Measurements from ENCODE around the gene ENTREP1.

ENTREP1 gene

GRCh38 chr9:69357030-69357775 lies 32.2 kb downstream of the ENTREP1 start:
- DNase-seq (ENCODE audit: extremely low spot score), result no peak
- ChIA-PET CTCF (interaction anchor here (0.8 to 1.4 kb wide), 3 partner anchors 12 to 65 kb away, joined by 3 to 4 read pairs (median 3); no protein-coding TSS in a partner anchor), POLR2A (no interaction called here)
- TF ChIP-seq, protein P1, sequence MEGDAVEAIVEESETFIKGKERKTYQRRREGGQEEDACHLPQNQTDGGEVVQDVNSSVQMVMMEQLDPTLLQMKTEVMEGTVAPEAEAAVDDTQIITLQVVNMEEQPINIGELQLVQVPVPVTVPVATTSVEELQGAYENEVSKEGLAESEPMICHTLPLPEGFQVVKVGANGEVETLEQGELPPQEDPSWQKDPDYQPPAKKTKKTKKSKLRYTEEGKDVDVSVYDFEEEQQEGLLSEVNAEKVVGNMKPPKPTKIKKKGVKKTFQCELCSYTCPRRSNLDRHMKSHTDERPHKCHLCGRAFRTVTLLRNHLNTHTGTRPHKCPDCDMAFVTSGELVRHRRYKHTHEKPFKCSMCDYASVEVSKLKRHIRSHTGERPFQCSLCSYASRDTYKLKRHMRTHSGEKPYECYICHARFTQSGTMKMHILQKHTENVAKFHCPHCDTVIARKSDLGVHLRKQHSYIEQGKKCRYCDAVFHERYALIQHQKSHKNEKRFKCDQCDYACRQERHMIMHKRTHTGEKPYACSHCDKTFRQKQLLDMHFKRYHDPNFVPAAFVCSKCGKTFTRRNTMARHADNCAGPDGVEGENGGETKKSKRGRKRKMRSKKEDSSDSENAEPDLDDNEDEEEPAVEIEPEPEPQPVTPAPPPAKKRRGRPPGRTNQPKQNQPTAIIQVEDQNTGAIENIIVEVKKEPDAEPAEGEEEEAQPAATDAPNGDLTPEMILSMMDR (IDR thresholded peaks at IDR 0.05; ENCODE audit: control extremely low read depth, extremely low read depth, low read depth, missing control alignments), result no peak

GRCh38 chr9:69357821-69358220 lies 32.8 kb downstream of the ENTREP1 start:
- TF ChIP-seq, protein P1 (IDR thresholded peaks at IDR 0.05; ENCODE audit: control extremely low read depth, extremely low read depth, low read depth, missing control alignments), result no peak
- DNase-seq (ENCODE audit: extremely low spot score), result no peak
- POLR2A ChIA-PET, result no interaction called here
- CTCF ChIA-PET, result interaction anchor here (0.8 to 1.4 kb wide), 3 partner anchors 12 to 65 kb away, joined by 3 to 4 read pairs (median 3); no protein-coding TSS in a partner anchor

GRCh38 chr9:69363191-69363590 lies 38.2 kb downstream of the ENTREP1 start:
- POLR2A ChIA-PET, result no interaction called here

GRCh38 chr9:69364510-69365150 lies 39.6 kb downstream of the ENTREP1 start:
- TF ChIP-seq, protein P1 (IDR thresholded peaks at IDR 0.05; ENCODE audit: control extremely low read depth, extremely low read depth, low read depth, missing control alignments), result no peak
- DNase-seq (ENCODE audit: extremely low spot score), result no peak
- ChIA-PET POLR2A (no interaction called here), CTCF (interaction anchor here (0.7 to 2.1 kb wide), 4 partner anchors 14 to 57 kb away, joined by 3 to 5 read pairs (median 4); no protein-coding TSS in a partner anchor)

More at GRCh38 chr9:69363191-69363590, 38.2 kb downstream of the ENTREP1 start:
- DNase-seq (ENCODE audit: extremely low spot score), result no peak
- CTCF ChIA-PET, result no interaction called here
- TF ChIP-seq, protein P1 (IDR thresholded peaks at IDR 0.05; ENCODE audit: control extremely low read depth, extremely low read depth, low read depth, missing control alignments), result no peak

- ChIA-PET CTCF (no interaction called here), POLR2A (no interaction called here)
- DNase-seq (ENCODE audit: extremely low spot score), result no peak
- TF ChIP-seq, protein P1 (IDR thresholded peaks at IDR 0.05; ENCODE audit: control extremely low read depth, extremely low read depth, low read depth, missing control alignments), result no peak
These were observed 45.4 kb downstream of the ENTREP1 start for GRCh38 chr9:69370430-69370829.

DNA sequence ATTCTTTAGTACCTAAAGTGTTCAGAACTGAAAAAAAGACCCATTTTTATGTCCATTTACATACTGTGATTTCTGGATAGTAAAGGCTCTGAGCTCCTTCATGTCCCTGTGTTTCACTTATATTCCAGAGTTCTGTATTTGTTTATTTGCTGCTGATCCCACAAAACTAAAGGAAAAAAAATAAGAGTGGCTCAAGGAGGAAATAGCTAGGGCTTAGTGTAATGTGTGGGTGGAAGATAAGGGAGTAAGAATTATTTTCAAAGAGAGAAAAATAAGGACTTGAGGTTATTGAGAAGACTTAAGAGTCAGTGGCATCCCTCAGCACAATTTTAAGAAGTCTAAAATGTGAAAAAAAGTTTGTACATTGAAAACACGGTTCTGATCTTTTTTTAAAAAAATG lies 46.0 kb downstream of the ENTREP1 start:
- POLR2A ChIA-PET, result no interaction called here
- CTCF ChIA-PET, result no interaction called here
- TF ChIP-seq, protein P1 (IDR thresholded peaks at IDR 0.05; ENCODE audit: control extremely low read depth, extremely low read depth, low read depth, missing control alignments), result no peak

More for the DNA sequence above, 46.0 kb downstream of the ENTREP1 start:
- no peak for DNase-seq (ENCODE audit: extremely low spot score)

All from GM10248 (cell line).